Fibroblast of lung (primary cell): Measurements from ENCODE around the gene MAPK8IP1. TPM values are rescaled to one million over a fixed set of nuclear protein-coding genes. Genes with fewer than 3 reads are reported as not detected.
"Not testable (repeated sequence)": the region's sequence is repeated elsewhere in the genome, so short reads cannot be mapped to it uniquely, and the experiment has no call there.

Source experiments
- DNase-seq, 2 donors: peaks; one replicate each; pipeline versions ENCODE4 v3.0.0 to v3.0.0-alpha.2; 2010; ENCODE audit warnings: low read depth in 2 of 2
- H2AFZ ChIP-seq: 2 replicates; pipeline ENCODE4 v1.5.1; 2012; ENCODE audit warnings: low read length, control low read depth, inconsistent platforms
- H3K27ac ChIP-seq: 2 replicates; pipeline ENCODE4 v1.5.1; 2011; ENCODE audit warnings: low read length, control low read depth; ENCODE audit not compliant: insufficient read depth
- H3K27me3 ChIP-seq: 2 replicates; pipeline ENCODE4 v1.5.1; 2011; ENCODE audit warnings: mild to moderate bottlenecking, low read length; ENCODE audit not compliant: control insufficient read depth, insufficient read depth
- H3K36me3 ChIP-seq: 2 replicates; pipeline ENCODE4 v1.5.1; 2011; ENCODE audit warnings: low read length; ENCODE audit not compliant: control insufficient read depth, insufficient read depth
- H3K4me1 ChIP-seq: 2 replicates; pipeline ENCODE4 v1.5.1; 2011; ENCODE audit warnings: low read length; ENCODE audit not compliant: control insufficient read depth, insufficient read depth; ENCODE audit errors: extremely low read depth
- H3K4me2 ChIP-seq: 2 replicates; pipeline ENCODE4 v1.5.1; 2011; ENCODE audit warnings: low read length, control low read depth; ENCODE audit not compliant: insufficient read depth; ENCODE audit errors: extremely low read depth
- H3K4me3 ChIP-seq, 4 experiments: fragments of 200-600 bp in 1 of 4; sonication (generic) in 1 of 4; replicated peaks in 1 of 4; 2 replicates each; pipeline ENCODE4 v1.5.1; 2011 to 2016; ENCODE audit warnings: low read length in 4 of 4, low read depth in 3 of 4, mild to moderate bottlenecking in 3 of 4, control low read depth in 2 of 4, inconsistent platforms in 1 of 4, mixed read lengths in 1 of 4; ENCODE audit not compliant: insufficient read depth in 1 of 4; ENCODE audit errors: control extremely low read depth in 1 of 4
- H3K79me2 ChIP-seq: 2 replicates; pipeline ENCODE4 v1.5.1; 2012; ENCODE audit warnings: mild to moderate bottlenecking, low read length, inconsistent platforms; ENCODE audit not compliant: control insufficient read depth, insufficient read depth
- H3K9ac ChIP-seq: 2 replicates; pipeline ENCODE4 v1.5.1; 2011; ENCODE audit warnings: mild to moderate bottlenecking, low read length, control low read depth; ENCODE audit not compliant: insufficient read depth
- H3K9me3 ChIP-seq: 2 replicates; pipeline ENCODE4 v1.5.1; 2012; ENCODE audit warnings: low read depth, low read length; ENCODE audit not compliant: control insufficient read depth, insufficient read depth
- H4K20me1 ChIP-seq: 2 replicates; pipeline ENCODE4 v1.5.1; 2011; ENCODE audit warnings: low read length; ENCODE audit not compliant: control insufficient read depth, insufficient read depth; ENCODE audit errors: extremely low read depth
- EZH2 ChIP-seq: IDR thresholded peaks from 2 replicates; pipeline ENCODE4 v1.5.1; 2012; ENCODE audit warnings: low read length, control low read depth, mild to moderate bottlenecking; ENCODE audit errors: missing control alignments
- polyA plus RNA-seq, 2 donors: library from polyadenylated mRNA; depleted of rRNA in 1 of 2; stranded (reverse) in 1 of 2; unstranded in 1 of 2; fragments of >200 nt; gene quantifications; 2 replicates each; pipeline ENCODE4 v1.2.1, GENCODE V29; 2011 to 2012; ENCODE audit warnings: missing spikeins in 1 of 2
- total RNA-seq: library from RNA; depleted of rRNA; stranded (reverse); fragments of >200 nt; gene quantifications from 2 replicates; pipeline ENCODE4 v1.2.1, GENCODE V29; 2014
- TF ChIP-seq, protein P1 (sequence below), 2 donors: IDR thresholded peaks in 1 of 2; conservative IDR thresholded peaks in 1 of 2; 1 replicate in 1 of 2; 2 replicates in 1 of 2; pipeline ENCODE4 v1.5.1; 2011 to 2012; ENCODE audit warnings: low read length in 2 of 2, control low read depth in 1 of 2, inconsistent platforms in 1 of 2, low read depth in 1 of 2, mild to moderate bottlenecking in 1 of 2

The MAPK8IP1 gene
- total and polyA plus RNA-seq, 2 donors (not counting 1 experiment from before 2014, with no cell fraction given): 3.8 to 6.6 TPM

DNA sequence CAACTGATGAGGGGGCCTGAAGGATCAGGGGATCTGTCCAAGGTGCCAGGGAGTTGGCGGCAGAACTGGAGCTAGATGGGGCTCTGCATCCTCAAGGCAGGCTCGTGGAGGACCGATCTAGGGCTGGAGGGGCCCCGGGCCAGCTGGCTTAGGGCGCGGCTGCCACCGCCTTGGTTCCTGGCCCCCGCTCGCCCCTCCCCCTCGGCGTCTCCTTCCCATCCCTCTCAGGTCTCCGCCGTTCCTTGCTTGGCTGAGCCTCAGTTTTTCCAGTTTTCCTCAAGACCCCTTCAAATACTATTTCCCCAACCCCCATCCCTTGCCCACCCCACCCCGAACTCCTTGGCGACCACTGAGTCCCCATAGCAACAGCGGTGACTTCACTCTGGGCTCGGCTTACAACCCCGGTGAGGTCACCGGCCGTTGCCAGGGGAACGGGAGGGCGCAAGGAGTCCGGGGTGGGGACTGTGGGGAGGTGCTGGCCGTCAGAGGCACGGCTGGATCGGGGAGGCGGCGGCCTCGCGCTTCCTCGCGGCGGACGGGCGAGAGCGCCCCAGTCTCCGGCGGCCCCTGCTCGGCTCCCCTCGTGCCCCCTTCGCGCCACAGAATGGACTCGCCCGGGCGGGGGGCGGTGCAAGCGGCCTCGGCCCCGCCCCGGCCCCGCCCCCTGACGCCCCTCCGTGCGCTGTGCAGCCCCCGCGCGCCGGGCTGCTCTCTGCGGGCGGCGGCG is 14.2 kb downstream of the MAPK8IP1 start:
- no peak for TF ChIP-seq EZH2
- TF ChIP-seq, protein P1, sequence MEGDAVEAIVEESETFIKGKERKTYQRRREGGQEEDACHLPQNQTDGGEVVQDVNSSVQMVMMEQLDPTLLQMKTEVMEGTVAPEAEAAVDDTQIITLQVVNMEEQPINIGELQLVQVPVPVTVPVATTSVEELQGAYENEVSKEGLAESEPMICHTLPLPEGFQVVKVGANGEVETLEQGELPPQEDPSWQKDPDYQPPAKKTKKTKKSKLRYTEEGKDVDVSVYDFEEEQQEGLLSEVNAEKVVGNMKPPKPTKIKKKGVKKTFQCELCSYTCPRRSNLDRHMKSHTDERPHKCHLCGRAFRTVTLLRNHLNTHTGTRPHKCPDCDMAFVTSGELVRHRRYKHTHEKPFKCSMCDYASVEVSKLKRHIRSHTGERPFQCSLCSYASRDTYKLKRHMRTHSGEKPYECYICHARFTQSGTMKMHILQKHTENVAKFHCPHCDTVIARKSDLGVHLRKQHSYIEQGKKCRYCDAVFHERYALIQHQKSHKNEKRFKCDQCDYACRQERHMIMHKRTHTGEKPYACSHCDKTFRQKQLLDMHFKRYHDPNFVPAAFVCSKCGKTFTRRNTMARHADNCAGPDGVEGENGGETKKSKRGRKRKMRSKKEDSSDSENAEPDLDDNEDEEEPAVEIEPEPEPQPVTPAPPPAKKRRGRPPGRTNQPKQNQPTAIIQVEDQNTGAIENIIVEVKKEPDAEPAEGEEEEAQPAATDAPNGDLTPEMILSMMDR (conservative IDR thresholded peaks at IDR 0.05 in 1 of 2, IDR thresholded peaks at IDR 0.05 in 1 of 2; ENCODE audit: low read depth in 1 of 2, low read length in 2 of 2): no peak

GRCh38 chr11:45900175-45900800 is 14.8 kb downstream of the MAPK8IP1 start:
- H3K4me1 ChIP-seq, H4K20me1 ChIP-seq, DNase-seq, H2AFZ ChIP-seq, H3K36me3 ChIP-seq, H3K79me2 ChIP-seq, H3K9me3 ChIP-seq: not testable (repeated sequence)
- H3K27ac ChIP-seq: peak overlapping the region; percentile 84
- peak overlapping the region; percentile 73 for H3K4me2 ChIP-seq
- H3K4me3 ChIP-seq: peak overlapping the region; percentile 46 to 69 (median 56)
- peaks cover 14% of the 10 kb centered on the region for H3K27me3 ChIP-seq
- H3K9ac ChIP-seq: peak overlapping the region; percentile 87

More for the DNA sequence above, 14.2 kb downstream of the MAPK8IP1 start:
- Histone ChIP-seq H2AFZ (peak overlapping the region; percentile 52), H3K4me2 (peak overlapping the region; percentile 35), H3K79me2 (no peaks in the 10 kb centered on the region), H3K9me3 (no peaks in the 10 kb centered on the region), H4K20me1 (no peaks in the 10 kb centered on the region), H3K4me3 (peak overlapping the region; percentile 25 to 69 (median 58)), H3K27me3 (peaks cover 14% of the 10 kb centered on the region), H3K27ac (peak overlapping the region; percentile 84), H3K9ac (peak overlapping the region; percentile 87), H3K4me1 (peaks cover 3% of the 10 kb centered on the region), H3K36me3 (peaks cover 4% of the 10 kb centered on the region)
- peak; percentile 87 to 92 for DNase-seq

GRCh38 chr11:45900916-45901617 is 15.6 kb downstream of the MAPK8IP1 start:
- Histone ChIP-seq H3K27ac (no peak overlapping the region), H3K9me3 (no peaks in the 10 kb centered on the region), H3K9ac (no peak overlapping the region), H2AFZ (no peak overlapping the region), H3K27me3 (peaks cover 14% of the 10 kb centered on the region), H3K4me1 (peaks cover 3% of the 10 kb centered on the region), H3K36me3 (peaks cover 4% of the 10 kb centered on the region), H3K4me2 (peak overlapping the region; percentile 73), H3K4me3 (peak overlapping the region; percentile 46 to 69 (median 56)), H4K20me1 (no peaks in the 10 kb centered on the region), H3K79me2 (no peaks in the 10 kb centered on the region)
- DNase-seq: no peak
- no peak for TF ChIP-seq EZH2
- TF ChIP-seq, protein P1 (conservative IDR thresholded peaks at IDR 0.05 in 1 of 2, IDR thresholded peaks at IDR 0.05 in 1 of 2; ENCODE audit: low read depth in 1 of 2, low read length in 2 of 2): no peak
